Type B pancreatic cell (in vitro differentiated cells): ENCODE measurements around the gene NUDT6. TPM values are rescaled to one million over a fixed set of nuclear protein-coding genes. Genes with fewer than 3 reads are reported as not detected.

ENCODE experiments used
- DNase-seq: peaks from one replicate; pipeline ENCODE4 v3.0.0; 2021; ENCODE audit warnings: mixed read lengths; ENCODE audit not compliant: unreplicated experiment; ENCODE audit errors: extremely low spot score
- H3K27ac Mint-ChIP-seq: 2 replicates; pipeline ENCODE4 v1.8.0; 2021; ENCODE audit warnings: mild to moderate bottlenecking, mixed read lengths
- H3K27me3 Mint-ChIP-seq: 2 replicates; pipeline ENCODE4 v1.8.0; 2021; ENCODE audit warnings: mixed read lengths
- H3K36me3 Mint-ChIP-seq: 2 replicates; pipeline ENCODE4 v1.8.0; 2021; ENCODE audit warnings: mixed read lengths
- H3K4me1 Mint-ChIP-seq: one replicate; pipeline ENCODE4 v1.8.0; 2021; ENCODE audit warnings: mixed read lengths; ENCODE audit not compliant: unreplicated experiment
- H3K4me3 Mint-ChIP-seq: 2 replicates; pipeline ENCODE4 v1.8.0; 2021; ENCODE audit warnings: mild to moderate bottlenecking, mixed read lengths
- H3K9me3 Mint-ChIP-seq: 2 replicates; pipeline ENCODE4 v1.8.0; 2021; ENCODE audit warnings: mixed read lengths
- CTCF ChIP-seq: fragments of 200-600 bp; sonication (generic); conservative IDR thresholded peaks from 2 replicates; pipeline ENCODE4 v1.5.0; 2021; ENCODE audit warnings: antibody characterized with exemption, mild to moderate bottlenecking
- total RNA-seq: library from RNA; stranded (reverse); gene quantifications from 2 replicates; pipeline ENCODE4 v1.2.1, GENCODE V29; 2021; ENCODE audit warnings: low replicate concordance

Gene NUDT6
- total RNA-seq, 1 donor from 2014 or later = 10.8 TPM

GRCh38 chr4:122960611-122961000, 38.2 kb upstream of the NUDT6 start:
- no peak for DNase-seq
- Mint-ChIP-seq H3K4me3 (no peak overlapping the region), H3K36me3 (peaks cover 7% of the 10 kb centered on the region), H3K4me1 (no peaks in the 10 kb centered on the region), H3K27ac (no peak overlapping the region), H3K9me3 (no peaks in the 10 kb centered on the region), H3K27me3 (no peaks in the 10 kb centered on the region)
- no peak for TF ChIP-seq CTCF

DNA sequence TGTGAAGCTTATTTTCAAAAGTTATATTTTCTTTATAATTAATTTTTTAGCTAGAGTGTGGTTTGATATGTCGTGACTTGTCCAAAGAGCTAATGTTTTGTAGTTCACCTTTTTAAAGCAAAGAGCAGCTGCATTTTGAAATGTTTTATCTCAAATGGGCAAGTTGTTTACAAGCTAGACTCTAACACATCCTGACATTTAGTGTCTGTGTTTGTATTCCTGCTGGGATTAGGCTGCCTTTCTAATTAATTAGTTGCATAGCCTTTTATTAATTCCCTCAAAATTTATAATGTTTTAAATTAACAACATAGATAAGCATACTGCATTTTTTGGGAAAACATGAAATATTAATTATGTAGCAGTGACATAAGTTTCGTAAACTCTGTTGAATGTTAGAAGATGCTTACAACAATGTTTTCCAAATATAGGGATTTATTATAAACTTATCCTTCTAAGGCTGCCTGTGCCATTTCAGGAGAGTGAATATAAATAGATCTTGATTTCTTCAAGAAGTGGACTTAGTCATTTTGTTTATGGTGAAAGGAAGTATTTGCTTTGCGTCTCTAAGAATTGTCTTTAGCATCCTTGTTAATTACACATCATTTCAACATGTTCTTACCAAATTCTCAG, 37.7 kb upstream of the NUDT6 start:
- H3K4me1 Mint-ChIP-seq = no peaks in the 10 kb centered on the region
- no peaks in the 10 kb centered on the region for H3K27me3 Mint-ChIP-seq

GRCh38 chr4:122959441-122959840, 37.0 kb upstream of the NUDT6 start:
- Mint-ChIP-seq H3K27me3 (no peaks in the 10 kb centered on the region), H3K4me1 (no peaks in the 10 kb centered on the region), H3K27ac (no peak overlapping the region), H3K36me3 (peaks cover 16% of the 10 kb centered on the region), H3K4me3 (no peak overlapping the region), H3K9me3 (no peaks in the 10 kb centered on the region)
- no peak for DNase-seq
- TF ChIP-seq CTCF = no peak

More for the DNA sequence above, 37.7 kb upstream of the NUDT6 start:
- Mint-ChIP-seq H3K27ac (no peak overlapping the region), H3K9me3 (no peaks in the 10 kb centered on the region), H3K4me3 (no peak overlapping the region), H3K36me3 (peaks cover 11% of the 10 kb centered on the region)
- DNase-seq = no peak
- no peak for TF ChIP-seq CTCF

GRCh38 chr4:122958505-122958904, 36.1 kb upstream of the NUDT6 start:
- Mint-ChIP-seq H3K4me1 (no peaks in the 10 kb centered on the region), H3K36me3 (peaks cover 16% of the 10 kb centered on the region), H3K27me3 (no peaks in the 10 kb centered on the region), H3K9me3 (no peaks in the 10 kb centered on the region), H3K4me3 (no peak overlapping the region), H3K27ac (no peak overlapping the region)
- no peak for DNase-seq
- TF ChIP-seq CTCF = no peak

DNA sequence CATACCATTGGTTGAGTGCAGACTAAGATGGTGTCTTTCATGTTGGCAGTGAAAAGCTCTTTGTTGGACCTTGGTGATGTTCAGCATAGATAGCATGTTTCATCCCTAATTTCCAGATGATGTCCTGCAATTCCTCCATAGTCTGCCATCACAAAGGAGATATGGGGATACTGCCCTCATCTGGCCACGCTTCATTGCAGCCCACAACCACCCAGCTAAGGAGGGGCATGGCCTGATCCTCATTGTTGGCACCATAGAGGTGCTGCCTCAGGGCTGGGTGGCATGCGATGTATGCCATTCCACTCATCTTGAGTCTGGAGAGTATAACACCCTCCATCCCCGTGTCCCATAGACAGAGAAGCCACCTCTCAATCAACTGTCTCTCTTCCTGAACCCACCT, 31.5 kb upstream of the NUDT6 start:
- no peak overlapping the region for H3K27ac Mint-ChIP-seq
- no peaks in the 10 kb centered on the region for H3K27me3 Mint-ChIP-seq
- H3K4me3 Mint-ChIP-seq = no peak overlapping the region
- peaks cover 32% of the 10 kb centered on the region for H3K36me3 Mint-ChIP-seq
- no peak for DNase-seq
- no peak for TF ChIP-seq CTCF
- no peaks in the 10 kb centered on the region for H3K4me1 Mint-ChIP-seq
- H3K9me3 Mint-ChIP-seq = no peaks in the 10 kb centered on the region

- DNase-seq = no peak
- Mint-ChIP-seq H3K4me3 (no peak overlapping the region), H3K4me1 (no peaks in the 10 kb centered on the region), H3K27ac (no peak overlapping the region), H3K27me3 (no peaks in the 10 kb centered on the region), H3K9me3 (no peaks in the 10 kb centered on the region), H3K36me3 (peaks cover 34% of the 10 kb centered on the region)
- no peak for TF ChIP-seq CTCF
Measured at GRCh38 chr4:122952028-122952427, 29.6 kb upstream of the NUDT6 start.
